Activated CD4-positive, alpha-beta T cell treated with anti-CD3 and anti-CD28 coated beads, Interleukin-2, amount 50 U/mL, for 48 hours (primary cell): Measurements from ENCODE around the gene MRGPRG.

Experiments
- DNase-seq, 2 experiments: peaks; one replicate each; pipeline ENCODE4 v3.0.0-alpha.2; 2020

MRGPRG gene

DNA sequence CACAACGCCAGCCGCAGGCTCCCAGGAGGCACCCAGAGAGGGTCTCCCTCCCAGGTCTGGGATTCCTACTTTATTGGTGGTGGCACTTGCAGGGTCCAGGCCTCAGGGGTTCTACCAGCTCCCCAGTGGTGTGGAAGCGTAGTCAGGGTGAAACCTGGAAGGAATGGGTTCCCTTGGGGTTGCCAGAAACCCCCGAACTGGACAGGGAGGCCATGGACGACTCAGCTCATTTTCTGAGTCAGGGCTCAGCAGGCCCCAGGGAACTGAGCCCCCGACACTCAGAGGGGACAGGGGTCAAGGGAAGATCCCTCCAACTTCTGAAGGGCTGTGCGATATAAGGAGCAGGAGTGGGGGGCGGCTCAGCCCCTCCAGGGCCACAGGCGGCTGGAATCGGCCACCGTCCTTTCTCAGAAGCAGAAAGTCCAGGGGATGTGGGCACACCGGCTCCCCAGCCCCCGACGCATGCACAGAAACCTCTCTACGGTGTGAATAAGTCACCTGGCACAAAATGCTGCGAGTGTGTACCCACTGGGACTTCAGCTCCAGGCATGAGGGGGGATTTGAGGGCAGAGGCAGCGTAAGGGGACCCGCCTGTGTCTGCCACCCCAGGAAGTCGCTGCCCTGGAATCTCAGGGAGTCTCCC, 25.1 kb downstream of the MRGPRG start:
- no peak for DNase-seq

DNA sequence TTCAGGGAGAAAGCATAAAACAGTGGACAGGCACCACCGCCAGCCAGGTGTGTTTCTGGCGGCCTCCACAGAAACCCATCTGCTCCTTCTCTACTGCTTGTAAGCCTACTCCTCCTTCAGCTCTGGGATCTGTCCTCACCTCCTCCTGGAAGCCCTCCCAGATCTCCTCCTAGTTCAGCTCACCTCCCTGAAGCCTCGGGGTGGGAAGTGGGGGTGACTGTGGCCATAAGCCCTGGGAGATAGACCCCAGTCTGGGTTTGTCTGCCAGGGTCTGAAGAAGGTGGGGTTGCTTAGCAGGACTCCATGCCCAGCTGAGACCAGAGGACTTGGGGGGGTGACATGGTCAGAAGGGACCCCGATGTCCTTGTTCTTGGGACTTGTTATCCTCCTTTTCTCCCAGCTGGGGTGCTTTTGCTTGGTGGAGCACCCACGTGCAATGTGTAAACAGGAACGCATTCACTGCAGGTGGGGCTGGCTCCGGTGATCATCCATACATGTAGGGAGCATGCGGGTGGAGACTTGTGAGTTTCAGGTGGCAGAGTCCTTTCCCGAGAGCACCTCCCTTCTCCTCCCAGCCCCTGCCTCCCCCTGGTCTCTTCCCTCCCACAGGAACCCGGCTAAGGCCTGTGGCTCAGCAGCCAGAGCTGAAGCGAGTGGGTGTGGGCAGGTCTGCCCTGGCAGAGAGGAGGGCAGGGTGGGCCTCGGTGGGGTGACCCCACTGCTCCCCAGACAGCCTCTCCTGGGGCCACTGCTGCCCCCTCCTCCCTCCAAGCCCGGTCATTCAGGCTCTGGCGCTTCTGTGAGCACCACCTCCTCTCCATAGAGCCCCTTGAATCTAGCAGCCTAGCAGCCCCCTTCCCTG, 25.9 kb downstream of the MRGPRG start:
- DNase-seq, result no peak

DNA sequence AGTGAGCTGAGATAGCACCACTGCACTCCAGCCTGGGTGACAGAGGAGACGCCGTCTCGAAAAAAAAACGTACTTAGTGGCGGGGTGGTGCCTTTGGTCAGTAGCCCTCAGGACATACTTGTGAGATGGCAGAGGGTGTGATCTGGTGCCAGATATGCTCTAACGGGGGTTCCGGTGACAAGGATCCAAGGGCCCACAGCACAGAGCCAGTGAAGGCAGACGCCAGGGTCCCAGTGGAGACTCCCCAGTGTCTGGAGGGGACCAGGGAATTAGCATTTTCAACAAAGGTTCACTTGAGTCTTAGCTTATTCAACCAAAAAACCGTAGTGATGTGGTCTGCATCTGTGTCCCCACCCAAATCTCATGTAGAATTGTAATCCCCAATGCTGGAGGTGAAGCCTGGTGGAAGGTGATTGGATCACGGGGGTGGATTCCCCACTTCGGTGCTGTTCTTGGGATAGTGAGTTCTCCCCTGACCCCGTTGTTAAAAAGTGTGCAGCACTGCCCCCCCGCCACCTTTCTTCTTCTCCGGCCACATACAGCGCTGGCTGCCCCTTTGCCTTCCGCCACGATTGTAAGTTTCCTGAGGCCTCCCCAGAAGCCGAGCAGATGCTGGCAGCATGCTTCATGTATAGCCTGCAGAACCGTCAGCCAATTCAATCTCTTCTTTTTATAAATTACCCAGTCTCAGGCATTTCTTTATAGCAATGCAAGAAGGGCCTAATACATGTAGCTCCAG, 26.9 kb downstream of the MRGPRG start:
- no peak for DNase-seq

DNA sequence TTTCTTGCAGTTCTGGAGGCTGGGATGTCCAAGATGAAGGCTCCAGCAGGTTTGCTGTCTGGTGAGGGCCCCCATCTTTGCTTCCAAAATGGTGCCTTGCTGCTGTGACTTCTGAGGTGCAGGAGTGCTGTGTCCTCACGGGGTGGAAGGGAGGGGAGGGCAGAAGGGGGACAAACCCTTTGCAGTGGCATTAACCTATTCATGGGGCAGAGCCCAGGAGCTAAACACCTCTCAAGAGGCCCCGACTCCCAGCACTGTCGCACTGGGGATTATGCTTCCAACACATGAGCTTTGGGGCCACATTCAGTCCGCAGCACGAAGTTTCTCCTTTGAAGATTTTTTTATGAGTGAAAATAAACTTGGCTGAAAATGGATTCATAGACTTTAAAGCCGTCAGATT, 28.0 kb downstream of the MRGPRG start:
- DNase-seq, result no peak

DNA sequence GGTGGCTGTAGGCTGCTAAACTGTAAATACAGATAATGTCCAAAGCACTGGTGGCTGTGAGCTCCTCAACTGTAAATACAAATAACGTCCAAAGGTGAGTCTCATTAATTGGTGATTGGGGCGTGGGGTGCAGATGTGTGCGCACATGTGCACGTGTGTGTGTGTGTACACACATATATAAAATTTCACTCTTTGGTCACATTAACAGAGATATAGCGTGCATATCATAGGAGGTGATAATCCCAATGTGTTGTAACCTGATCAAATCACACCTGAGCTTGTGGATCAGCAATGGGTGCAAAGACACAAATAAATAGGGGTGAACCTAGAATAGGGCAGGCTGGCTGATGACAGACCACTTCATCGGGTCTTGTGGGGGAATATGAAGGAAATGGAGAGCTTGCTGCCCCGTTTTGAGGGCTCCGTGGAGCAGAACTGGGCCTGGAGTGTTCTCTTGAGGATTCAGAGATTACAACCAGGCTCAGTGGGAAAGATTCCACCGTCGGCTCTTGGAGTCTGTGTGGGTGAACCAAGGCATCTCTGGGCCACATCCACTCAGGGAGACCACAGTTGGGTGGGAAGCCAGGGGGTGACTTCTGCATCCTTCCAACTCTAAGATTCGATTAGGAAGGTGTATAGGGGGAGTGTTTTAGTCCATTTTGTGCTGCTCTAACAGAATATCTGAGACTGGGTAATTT, 28.6 kb downstream of the MRGPRG start:
- DNase-seq, result no peak

DNA sequence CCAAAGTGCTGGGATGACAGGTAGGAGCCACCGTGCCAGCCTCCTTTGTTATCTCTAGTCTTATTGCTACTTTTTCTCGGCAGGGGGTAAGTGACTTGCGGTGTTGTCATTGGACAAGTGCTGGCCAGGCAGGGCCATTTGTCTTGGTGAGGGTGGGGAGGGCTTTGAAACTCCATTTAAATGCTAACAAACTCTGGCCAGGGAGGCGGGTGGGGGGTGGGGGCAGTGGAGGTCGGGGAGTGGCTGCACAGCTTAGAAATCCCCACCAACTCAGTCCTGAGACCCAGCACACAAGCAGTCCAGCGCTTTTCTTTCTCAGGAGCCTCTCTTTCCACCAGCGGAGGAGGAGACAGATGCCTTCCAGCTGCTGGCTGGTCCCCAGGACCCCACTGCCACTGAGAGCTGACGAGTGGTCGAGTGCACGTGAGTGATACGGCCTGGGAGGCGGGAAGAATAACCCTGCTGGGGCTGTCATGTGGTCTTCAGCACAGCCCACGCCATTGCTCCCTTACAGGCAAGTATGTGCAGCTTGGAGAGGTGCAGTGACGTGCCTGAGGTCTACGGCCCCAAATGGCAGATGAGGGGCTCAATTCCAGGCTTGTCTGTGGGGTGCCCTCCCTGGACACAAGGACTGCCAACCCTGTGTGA, 29.3 kb downstream of the MRGPRG start:
- DNase-seq, result no peak

DNA sequence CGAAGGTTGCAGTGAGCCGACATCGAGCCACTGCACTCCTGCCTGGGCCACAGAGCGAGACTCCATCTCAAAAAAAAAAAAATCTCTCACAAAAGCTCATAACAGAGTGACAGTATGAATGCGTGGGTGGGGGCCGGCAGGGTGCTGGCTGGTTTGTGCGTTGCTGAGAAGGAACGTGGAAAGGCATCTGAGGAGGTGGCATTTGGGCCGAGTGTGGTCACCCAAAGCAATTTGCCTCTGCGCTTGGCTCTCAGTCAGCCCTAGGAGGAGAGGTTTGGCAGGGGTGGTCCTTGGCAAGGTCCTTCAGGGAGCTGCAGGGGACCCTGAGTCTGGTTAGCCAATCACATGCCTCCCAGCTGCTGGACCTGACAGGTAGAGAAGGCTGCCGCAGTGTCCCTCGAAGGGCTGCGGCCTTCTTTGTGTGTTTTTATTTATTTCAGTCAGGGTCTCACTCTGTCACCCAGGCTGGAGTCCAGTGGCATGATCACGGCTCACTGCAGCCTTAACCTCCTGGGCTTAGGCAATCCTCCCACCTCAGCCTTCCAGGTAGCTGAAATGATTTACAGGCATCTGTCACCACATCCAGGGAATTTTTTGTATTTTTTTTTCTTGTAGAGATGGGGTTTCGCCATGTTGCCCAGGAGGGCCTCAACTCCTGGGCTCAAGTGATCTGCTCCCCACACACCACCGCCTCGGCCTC, 30.0 kb downstream of the MRGPRG start:
- DNase-seq, result no peak

DNA sequence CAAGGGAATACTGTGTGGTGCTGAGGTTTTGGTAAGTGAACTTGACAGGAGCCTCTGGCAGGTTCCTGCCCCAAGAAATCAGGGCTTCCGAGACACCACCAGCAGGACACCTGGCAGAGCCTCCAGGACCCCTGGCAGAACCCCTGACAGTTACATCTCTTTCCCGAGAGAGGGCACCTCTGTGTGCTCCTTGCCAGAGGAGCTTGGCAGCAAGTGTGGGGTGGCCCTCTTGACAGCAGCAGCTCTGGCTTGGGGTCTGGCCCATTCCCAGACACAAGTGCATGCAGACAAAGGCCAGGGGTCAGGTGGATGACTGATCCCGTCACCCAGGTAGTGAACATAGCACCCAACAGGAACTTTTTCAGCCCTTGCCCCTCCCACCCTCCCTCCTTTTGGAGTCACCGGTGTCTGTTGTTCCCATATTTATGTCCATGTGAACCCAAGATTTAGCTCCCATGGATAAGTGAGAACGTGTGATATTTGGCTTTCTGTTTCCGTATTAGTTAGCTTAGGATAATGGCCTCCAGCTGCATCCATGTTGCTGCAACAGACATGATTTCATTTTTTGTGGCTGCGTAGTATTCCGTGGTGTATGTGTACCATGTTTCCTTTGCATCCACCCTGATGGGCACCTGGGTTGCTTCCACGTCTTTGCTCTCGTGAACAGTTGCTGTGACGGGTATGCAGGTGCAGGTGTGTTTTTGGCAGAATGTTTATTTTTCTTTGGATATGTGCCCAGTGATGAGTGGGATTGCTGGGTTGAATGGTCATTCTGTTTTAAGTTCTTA, 32.3 kb downstream of the MRGPRG start:
- DNase-seq, result no peak

DNA sequence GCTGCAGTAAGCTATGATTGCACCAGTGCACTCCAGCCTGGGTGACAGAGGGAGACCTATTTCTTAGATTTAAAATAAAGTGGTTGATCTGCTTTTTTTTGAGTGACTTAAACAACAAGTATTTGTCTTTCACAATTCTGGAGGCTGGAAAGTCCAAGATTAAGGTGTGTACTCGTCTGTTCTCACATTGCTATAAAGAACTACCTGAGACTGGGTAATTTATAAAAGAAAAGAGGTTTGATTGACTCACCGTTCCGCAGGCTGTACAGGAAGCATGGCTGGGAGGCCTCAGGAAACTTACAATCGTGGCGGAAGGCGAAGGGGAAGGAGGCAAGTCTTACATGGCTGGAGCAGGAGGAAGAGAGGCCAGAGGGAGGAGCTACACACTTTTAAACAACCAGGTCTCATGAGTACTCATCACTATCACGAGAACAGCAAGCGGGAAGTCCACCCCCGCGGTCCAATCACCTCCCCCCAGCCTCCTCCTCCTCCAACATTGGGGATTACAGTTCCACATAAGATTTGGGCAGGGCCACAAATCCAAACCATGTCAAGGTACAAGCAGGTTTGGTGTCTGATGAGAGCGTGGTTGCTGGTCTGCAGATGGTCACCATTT, 33.8 kb downstream of the MRGPRG start:
- DNase-seq, result no peak

DNA sequence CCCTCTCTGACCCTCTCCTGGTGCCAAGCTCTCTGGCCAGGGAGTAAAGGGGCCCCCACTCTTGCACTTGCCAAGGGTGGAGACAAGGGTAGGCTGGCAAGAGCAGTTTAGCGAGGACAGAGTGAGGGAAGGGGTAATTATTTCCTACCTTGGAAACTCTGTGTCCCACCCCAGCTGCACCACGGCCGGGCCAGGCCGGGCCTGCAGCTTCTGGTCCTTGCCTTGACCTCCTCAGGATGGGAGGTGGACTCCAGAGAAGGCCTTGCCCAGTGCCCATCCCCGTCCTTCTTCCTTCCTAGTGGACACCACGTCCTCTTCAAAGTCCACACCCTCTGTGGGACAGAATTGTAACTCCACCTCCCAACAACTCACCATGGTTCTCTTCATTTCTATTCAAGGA, 35.1 kb downstream of the MRGPRG start:
- no peak for DNase-seq

DNA sequence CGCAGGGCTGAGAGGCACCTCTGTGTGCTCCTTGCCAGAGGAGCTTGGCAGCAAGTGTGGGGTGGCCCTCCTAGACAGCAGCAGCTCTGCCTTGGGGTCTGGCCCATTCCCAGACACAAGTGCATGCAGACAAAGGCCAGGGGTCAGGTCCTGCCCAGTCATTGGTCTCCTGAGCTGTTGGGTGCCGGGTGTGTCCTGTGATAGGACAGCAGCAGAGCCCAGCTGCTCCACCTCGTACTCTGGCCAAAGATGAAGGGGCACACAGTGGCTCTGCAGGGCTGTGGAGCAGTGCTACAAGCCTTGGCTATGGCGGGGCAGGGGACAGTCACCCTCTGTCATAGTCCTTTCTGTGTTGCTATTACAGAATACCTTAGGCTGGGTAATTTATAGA, 36.2 kb downstream of the MRGPRG start:
- no peak for DNase-seq

DNA sequence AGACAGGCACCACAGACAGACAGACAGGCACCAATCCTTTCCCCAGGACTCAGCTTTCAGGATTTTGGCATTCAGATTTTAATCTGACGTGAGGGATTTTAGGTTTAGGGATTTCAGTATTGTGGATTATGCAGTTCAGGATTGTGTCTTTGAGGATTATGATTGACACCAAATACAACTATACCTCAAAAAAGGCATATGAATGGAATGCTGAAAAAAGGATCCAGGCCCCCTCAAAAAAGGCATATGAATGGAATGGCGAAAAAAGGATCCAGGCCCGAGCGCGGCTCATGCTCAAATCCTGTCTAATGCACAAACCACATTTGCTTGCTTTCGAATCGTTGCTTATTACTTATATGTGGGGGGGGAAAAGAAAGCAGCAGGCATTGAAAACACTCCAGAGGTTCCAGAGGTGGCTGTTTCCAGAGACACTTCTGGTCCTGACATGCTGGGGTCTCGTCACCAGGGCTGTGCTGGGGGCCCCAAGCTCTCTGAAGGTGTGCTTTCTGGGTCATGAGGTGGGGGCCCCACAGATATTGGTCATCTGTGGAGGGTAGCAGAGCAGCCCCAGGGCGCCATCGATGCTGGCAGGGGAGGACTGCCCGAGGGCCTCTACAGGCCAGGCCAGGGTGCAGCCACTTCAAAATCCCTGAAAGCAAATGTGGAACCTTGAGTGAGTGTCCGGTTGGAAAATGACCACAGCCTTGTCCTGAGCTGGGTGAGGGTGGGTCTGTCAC, 36.7 kb downstream of the MRGPRG start:
- DNase-seq, result no peak

DNA sequence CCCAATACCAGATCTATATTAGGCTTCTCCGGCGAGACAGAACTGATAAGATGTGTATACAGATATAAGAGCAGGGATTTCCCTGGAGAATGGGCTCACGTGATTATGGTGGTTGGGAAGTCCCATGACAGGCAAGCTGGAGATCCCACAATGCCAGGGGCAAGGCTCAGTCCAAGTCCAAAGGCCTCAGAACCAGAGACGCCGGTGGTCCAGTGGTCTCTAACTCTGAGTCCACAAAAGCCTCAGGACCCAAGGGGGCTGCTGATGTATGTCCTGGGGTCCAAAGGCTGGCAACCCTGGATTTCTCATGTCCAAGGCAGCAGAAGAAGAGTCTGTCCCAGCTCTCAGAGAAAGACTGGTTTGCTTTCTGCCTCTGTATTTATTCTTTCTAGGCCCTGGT, 37.7 kb downstream of the MRGPRG start:
- DNase-seq, result no peak

DNA sequence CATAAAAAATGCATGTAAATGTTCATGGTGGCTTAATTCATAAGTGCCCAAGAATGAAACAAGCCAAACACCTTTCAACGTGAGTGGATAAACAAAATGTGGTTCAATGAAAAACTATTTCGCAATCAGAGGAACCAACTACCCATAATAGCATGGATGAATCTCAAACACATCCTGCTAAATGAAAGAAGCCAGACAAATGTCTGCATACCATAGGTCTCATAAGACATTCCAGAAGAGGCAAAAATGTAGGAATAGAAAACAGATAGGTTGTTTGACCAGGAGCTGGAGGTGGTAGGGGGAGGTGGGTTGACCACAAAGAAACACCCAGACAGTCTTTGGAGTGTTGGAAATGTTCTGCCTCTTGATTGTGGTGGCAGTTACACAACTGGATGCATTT, 40.3 kb downstream of the MRGPRG start:
- no peak for DNase-seq

DNA sequence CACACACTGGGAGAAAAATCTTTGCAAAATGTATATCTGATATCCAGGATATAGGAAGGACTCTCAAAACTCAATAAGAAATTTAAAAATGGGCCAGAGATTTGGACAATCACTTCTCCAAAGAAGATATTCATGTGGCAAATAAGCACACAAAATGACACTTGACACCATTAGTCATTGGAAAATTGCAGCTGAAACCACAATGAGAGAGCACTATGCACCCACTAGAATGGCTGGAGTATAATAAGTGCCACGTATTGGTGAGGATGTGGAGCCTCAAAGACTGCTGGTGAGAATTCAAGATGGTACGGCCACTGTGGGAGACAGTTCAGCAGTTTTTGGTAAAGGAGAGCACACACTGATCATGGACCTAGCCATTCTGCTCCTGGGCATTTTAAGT, 40.7 kb downstream of the MRGPRG start:
- no peak for DNase-seq

DNA sequence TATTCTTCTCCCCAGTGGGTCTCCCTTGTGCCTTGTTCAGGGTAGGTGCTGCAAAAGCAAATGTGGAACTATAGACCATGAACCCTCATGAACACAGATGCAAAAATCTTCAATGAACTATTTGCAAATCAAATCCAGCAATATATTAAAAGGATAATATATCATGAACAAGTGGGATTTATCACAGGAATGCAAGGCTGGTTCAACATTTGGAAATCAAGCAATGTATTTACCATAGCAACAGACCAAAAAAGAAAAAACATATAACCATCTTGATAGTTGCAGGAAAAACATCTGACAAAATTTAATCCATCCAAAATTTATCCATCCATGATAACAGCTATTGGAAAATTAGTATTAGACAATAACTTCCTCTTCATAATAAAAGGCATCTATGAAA, 42.1 kb downstream of the MRGPRG start:
- DNase-seq, result no peak

DNA sequence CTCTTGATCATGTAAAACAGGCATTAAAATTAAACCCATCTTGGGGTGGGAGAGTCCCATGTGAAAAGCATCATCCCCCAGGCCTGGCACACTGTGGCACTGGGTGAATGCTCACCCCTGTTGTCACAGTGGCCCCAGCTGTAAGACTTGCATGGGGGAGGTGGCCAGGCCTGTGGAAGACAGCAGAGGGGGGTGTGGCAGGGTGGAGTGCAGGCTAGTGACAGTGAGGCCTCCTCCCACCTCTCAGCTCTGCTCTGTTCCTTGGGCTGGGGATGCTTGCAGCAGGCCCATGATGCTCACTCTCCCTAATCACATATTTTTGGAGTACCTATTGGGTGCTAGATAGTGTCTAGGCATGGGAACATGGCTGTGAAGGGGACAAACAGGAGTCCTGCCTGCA, 43.4 kb downstream of the MRGPRG start:
- no peak for DNase-seq

DNA sequence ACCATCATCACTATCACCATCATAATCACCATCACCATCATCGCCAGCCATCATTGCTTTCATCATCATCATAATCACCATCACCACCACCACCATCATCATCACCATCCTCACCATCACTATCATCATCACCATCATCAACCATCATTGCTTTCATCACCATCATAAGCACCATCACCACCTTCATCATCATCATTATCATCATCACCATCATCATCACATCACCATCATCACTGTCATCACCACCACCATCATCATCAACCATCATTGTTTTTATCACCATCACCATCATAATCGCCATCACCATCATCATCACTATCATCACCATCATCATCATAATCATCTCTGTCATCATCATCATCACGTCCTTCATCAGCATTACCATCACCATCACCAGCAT, 44.2 kb downstream of the MRGPRG start:
- DNase-seq, result no peak

DNA sequence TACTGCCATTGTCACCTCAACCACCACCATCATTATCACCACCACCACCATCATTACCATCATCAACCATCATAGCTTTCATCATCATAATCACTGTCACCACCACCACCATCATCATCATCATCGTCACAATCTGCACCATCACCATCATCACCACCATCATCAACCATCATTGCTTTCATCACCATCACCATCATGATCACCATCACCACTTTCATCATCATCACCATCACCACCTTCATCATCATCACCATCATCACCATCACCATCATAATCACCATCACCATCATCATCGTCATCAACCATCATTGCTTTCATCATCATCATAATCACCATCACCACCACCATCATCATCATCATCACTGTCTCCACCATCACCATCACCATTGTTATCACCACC, 44.8 kb downstream of the MRGPRG start:
- DNase-seq, result no peak

DNA sequence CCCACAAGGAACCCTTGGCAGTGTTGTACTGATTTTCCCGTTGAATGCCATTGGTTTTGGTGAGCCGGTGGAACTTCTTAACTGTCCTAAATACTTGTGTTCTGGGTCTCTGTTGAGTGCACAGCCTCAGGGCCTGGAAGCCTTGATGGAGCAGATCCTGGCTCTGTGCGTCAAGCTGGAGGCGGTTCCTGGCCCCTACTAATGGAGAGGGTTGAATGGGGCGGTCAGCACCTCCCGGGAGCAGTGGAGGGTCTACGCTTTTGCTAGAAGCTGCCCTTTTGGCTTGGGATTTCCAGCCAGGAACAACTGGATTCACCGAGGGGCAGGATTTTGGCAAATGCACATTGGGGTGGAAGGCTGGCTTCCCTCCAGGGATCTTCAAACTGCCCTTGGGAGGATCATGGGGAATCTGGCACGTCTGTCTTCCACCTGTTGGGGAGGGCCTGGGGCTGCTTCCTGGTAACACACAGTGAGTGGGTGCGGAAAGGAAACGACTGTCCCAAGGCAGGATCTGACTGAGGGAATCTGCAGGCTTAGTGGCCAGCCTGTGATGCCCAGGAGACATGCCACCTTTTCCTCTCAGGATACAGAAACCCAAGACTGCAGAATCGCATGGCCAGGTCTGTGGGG, 46.6 kb downstream of the MRGPRG start:
- DNase-seq, result no peak
